ENCODE results near the gene GLIS2.

Gene GLIS2

GRCh38 chr16:4354512-4355409 lies 38.9 kb downstream of the GLIS2 start:
- DNase-seq: no peak

DNA sequence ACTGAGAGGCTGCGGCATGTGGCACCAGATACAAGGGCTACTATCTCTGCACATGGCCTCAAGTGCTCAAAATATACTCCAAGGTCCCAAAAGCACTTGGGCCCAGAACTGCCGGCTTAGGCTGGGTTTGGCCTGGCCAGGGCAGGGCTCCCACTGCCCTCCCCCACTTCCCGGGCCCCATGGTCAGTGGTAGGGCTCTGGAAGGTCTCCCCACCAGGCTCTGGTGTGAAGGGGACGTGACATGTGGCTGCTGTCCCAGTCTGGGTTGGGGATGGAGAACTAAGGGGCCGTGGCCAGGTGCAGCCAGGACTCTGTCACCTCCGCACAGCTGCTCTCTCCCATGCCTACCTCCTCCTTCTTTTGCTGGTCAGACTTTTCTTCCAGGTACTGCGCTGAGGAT lies 41.0 kb downstream of the GLIS2 start:
- no peak for DNase-seq

DNA sequence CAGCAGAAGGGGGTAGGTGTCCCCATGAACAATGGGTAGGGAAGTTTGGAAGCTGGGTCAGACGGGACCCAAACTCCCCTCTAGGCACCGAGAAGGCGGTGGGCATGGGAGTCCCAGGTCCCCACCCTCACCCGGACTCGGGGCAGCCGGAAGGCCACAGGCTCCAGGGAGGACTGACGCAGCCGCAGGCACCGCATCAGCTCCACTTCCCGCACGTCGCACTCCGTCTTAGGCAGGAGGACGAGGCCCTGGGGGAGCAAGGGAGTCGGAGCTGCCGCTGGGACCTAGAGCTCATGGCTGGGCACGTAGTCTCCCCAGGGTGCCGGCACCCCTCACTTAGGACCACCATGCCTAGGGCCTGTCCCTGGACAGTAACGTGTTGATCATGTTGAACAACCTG lies 42.4 kb downstream of the GLIS2 start:
- no peak for DNase-seq

- DNase-seq: peak; percentile 62
These were observed 43.1 kb downstream of the GLIS2 start for GRCh38 chr16:4358831-4359561.

DNA sequence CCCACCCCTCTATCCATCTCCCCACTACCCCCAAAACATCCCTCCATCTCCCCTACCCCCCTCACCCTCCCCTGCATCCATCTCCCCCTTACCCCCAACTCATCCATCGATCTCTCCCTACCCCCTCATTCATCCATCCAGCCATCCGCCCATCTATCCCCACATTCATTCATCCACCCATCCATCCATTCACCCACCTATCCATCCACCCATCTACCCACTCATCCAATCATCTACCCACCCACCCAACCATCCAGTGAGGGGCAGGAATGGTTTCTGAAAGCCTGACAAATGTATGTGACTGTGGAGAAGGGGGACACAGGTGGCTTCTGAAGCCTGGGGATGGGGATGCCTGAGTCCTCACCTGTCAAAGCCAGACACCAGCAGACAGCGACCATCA lies 44.0 kb downstream of the GLIS2 start:
- no peak for DNase-seq

- DNase-seq: no peak
These were observed 44.7 kb downstream of the GLIS2 start for GRCh38 chr16:4360538-4361021.

DNA sequence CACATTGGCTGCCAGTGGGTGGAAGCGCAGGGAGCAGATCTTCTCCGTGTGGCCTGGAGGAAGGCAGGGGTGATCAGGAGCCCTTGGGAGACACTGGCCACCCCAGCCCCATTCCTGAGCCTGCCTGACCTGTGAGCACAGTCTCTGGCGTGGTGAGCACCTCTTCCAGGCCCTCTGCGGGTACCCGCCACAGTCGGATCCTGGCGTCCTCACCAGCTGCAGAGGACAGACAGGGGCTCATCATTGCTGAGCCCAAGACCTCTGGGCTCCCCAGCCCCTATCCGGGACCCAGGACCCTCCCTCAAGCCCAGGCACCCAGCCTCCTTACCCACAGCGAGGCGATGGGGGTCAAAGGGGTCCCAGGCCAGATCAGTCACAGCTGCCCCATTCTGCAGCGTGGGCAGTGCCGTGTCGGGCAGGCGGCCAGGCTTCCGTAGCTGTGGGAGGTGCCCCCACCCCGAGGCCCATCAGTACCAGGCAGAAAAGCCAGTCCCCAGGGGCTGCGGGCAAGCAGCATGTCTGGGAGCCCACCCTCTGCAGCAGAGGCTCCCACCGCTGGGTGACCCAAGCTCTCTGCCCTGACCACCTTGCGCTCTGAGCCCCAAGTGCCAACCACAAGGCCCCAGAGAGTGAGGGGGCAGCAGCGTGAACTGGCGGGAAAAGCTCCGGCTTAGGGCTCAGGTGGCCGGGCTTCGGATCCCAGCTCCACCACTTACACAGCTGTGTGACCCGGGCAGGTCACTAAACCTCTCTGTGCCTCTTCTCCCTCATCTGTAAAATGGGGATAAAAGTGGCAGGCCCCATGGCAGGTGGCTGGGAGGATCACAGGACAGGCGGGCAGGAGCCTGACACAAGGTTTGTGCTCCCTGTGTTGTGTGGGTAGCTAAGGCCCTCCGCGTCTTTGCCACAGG lies 45.4 kb downstream of the GLIS2 start:
- no peak for DNase-seq

- no peak for DNase-seq
These were observed 46.1 kb downstream of the GLIS2 start for GRCh38 chr16:4361944-4362311.

DNA sequence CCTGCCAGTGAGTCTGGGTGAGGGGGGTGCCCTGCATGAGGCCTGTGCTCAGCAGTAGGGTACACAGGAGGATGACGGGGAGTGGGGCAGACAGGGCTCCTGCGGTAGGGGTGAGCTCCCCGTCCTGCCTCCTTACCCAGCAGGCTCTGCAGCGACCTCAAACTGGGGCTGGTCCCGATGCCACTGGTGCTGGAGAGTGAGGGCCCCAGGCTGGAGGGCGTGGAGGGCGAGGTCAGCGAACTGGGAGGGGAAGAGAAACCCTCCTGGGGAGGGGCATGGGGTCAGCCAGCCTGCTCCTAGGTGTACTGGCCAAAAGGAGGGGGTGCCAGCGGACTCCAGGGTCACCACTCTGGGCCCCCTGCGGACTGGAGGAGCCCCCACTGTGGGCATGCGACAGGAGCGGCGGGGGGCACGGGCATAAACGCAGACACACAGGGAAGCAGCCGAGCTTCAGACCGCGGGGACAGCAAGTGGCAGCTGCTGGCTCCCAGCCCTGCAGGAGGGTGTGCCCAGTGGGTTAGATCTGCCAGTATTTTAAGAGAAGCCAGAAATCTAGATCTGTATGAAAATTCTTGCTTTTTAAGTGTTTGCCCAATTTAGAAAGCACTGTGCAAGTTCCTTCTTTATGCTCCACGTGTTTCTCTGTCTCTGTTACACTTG lies 46.7 kb downstream of the GLIS2 start:
- no peak for DNase-seq

DNA sequence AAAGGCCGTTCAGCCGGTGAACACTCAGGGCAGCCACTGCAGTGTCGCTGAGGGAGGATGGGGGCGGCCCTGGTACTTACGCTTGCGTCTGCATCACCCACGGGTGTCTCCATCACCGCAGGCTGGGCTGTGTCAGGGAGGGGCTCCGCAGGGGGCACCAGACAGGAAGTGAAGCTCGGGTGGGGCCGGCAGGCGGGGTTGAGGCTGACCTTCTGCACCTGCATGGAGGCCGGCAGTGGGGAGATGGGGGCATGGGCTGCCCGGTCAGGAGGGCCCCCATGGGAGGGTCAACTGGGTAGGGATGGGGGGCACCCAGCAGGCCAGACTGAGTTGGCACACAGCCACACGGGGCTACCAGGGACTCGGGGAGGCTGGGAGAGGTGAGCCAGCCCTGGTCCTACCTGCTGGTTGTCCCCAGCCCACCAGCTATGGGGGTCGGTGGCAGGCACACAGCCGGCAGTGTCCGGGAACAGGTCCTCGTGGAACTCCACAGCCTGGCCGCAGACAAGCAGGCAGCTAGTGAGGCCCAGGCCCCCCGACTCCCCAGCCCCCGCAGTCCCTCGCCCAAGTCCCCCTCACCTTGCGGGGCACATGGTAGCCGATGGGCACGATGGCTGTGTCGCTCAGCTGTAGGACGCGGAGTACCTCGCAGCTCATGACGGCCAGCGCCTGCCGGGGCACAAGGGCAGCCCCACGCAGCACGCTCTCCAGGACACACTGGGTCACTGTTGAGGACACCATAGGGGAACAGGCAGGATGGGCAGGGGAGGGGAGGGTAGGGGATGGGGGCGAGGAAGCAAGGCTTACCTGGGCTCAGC lies 48.5 kb downstream of the GLIS2 start:
- DNase-seq: no peak

DNA sequence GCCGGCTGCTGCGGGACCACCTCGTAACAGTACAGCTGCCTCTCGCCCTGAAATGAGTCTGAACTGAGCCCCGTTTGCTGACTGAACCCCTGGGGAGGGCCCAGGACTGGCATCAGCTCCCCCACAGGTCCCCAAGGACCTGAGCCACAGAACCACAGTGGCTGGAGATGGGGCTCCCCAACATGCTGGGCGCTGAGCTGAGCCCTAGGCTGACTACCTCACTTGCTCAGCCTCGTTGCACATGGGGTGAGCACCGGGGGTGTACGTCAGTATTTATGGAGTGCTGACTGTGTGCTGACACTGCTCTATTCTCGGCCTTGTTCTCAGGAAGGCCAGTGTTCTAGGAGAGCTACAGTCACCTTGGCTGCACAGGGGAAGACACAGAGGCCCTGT lies 49.1 kb downstream of the GLIS2 start:
- DNase-seq: no peak

DNA sequence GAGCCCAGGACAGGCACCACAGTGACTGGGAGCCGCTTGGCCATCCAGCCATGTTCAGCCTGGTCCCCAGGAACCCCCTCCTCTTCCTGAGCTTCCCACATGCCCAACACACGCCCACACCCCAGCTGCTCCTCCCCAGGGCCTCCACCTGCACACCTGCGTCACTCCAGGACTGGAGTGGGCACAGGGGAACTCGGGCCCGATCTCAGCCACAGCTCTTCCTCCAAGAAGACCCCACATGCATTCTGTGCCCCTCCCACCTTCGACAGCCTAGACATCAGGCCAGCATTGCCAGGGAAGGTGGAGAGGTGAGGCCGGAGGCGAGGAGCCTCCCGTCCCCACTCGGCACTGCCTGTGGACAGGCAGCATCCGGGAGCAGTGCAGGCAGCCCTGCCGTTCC lies 49.7 kb downstream of the GLIS2 start:
- no peak for DNase-seq

DNA sequence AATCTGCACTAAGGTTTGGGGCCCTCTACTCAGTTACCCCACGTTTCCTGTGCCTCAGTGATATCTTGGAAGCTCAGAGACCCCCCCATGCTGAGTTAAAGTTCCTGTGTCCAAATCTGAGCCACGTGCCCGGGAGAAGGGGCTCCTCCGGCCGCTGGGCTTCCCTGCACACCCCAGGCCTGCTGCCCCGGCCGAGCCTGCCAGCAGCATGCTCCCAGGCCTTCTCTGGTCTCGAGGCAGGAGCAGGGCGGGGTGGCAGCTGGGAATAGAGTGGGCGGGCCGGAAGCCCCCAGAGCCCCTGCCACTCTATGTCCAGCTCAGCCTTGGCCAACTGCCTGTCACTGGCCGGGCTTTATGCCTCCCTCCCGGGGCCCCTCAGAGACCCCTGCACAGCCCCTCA lies 50.1 kb downstream of the GLIS2 start:
- no peak for DNase-seq

GRCh38 chr16:4367393-4367856 lies 51.6 kb downstream of the GLIS2 start:
- no peak for DNase-seq

DNA sequence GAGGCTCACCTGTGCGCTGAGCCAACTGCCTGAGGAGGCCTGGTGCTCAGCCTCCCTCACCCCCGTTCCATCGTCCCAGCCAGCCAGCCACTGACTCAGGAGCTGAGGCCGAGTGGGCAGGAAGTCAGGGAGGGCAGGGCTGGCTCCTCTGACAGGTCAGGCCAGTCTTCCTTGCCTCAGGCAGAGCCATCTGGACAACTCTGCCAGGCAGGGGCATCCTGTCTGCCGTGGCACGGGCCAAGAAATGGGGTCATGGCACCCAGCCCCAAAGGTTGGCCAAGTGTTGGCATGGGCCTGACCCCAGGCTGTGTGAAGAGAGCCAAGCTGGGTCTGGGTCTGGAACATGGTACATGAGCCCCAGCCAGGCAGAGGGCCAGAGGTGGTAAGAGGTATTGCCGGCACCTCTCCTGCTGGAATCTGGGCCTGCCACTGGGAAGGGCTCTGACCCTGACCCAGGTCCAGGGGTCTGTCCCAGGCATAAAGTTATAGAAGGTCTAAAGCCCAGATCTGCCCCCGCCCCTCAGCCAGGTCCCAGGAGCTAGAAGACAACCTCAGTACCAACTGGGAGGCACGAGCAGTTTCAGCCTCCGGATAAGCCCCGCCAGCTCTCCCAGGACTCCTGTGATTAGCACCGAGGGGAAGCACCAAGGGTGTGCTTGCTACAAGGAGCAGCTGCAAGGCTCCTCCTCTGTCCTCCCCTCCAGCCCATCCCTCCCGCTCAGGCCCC lies 53.3 kb downstream of the GLIS2 start:
- no peak for DNase-seq

- no peak for DNase-seq
These were observed 54.3 kb downstream of the GLIS2 start for GRCh38 chr16:4370151-4370550.

- no peak for DNase-seq
These were observed 54.9 kb downstream of the GLIS2 start for GRCh38 chr16:4370570-4371356.

DNA sequence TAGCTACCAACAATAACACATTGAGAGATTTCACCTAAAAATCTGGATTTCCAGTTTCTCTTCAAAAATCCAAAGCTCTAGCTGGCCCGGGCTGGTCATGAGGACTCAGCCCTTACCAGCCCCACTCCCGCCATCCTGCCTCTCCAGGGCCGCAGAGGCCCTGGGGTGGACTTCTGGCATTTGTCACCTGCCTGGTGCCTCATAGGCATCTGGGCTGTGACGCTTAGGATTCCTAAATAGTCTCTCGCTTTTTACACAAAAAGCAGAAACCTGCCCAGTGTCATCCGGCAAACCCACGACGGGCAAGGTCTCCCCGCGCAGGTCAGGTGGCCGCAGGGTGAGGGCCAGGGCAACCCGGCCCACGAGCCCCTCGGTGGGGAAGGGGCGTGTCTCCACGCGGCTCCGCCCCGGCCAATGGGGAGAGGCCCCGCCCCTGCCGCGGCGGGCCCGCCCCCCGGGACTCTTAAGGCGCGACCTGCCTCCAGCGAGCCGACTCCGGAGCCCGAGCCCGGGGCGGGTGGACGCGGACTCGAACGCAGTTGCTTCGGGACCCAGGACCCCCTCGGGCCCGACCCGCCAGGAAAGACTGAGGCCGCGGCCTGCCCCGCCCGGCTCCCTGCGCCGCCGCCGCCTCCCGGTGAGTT lies 55.6 kb downstream of the GLIS2 start, which contains the start of gene VASN:
Gene VASN, plus strand, starts transcription at position 492 of the 644 bp plus-strand sequence. CDS start 9,030 bp downstream, outside the sequence.
- peak; percentile 68 for DNase-seq

DNA sequence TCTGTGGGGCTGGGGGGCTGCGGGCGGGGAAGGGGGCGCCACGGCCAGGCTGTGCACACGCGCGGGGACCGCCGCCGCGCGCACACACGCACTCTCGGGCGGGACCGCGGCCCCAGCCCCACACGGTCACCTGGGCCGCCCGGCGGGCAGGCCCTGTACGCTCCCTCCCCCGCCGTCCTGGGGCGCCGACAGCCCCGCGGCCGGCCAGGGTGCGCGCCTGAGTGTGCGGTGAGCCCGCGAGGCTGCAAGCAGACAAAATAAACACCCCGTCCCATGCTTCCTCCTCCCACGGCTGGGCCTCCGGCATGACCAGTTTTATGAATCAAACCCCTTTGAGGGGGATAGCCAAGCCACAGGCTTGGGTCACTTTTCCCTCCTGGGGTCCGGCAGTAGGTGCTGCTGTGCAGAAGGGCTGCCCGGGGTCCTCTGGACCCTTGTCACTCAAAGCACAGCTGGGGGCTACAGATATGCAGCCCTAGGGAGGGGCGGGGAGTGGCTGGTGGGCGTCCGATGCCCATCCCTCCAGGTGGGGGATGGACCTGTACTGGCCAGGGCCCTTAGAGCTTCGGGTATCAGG lies 56.2 kb downstream of the GLIS2 start:
- no peak for DNase-seq

Measured in stimulated activated CD4-positive, alpha-beta T cell treated with anti-CD3 and anti-CD28 coated beads, Interleukin-1b, Interleukin-23, amount 100 ng/mL, for 48 hours (primary cell).